Right lobe of liver (tissue), 4 donors: Measurements from ENCODE around the gene PXDN.

Experiments
- POLR2A ChIP-seq: fragments of 450-650 bp; IDR thresholded peaks from one replicate; pipeline ENCODE4 v1.6.1; 2017; ENCODE audit warnings: antibody characterized with exemption, mild to moderate bottlenecking
- TF ChIP-seq, protein P1 (sequence below), 4 donors: fragments of 200-600 bp in 3 of 4; fragments of 450-650 bp in 1 of 4; IDR thresholded peaks; one replicate each; pipeline versions ENCODE4 v1.5.1 to v1.8.0; 2016 to 2022; ENCODE audit warnings: antibody characterized with exemption in 4 of 4, mild to moderate bottlenecking in 2 of 4
- donor health status: DM: no; HTN: no; CAD: no.
- donor health status: DM: no; HTN: no; CAD: no.
- donor health status: DM: no; HTN: yes; CAD: no.

DNA sequence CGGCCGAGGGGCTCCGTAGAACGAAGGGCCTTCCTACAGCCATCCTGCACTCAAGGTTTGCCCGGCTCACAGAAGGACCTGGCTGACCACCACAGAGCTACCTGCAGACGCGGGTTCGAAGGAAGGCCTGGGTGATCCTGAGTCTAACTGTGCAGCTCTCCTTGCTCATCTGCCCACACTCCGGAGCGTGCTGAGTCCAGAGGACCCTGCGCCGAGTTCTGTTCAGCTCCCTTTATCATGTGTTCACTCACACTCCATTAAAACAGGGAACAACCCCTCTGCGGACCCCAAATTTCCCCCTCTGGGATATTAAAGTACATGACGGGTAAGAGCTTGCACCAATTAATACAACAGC, 138.3 kb downstream of the PXDN start:
- TF ChIP-seq, protein P1, sequence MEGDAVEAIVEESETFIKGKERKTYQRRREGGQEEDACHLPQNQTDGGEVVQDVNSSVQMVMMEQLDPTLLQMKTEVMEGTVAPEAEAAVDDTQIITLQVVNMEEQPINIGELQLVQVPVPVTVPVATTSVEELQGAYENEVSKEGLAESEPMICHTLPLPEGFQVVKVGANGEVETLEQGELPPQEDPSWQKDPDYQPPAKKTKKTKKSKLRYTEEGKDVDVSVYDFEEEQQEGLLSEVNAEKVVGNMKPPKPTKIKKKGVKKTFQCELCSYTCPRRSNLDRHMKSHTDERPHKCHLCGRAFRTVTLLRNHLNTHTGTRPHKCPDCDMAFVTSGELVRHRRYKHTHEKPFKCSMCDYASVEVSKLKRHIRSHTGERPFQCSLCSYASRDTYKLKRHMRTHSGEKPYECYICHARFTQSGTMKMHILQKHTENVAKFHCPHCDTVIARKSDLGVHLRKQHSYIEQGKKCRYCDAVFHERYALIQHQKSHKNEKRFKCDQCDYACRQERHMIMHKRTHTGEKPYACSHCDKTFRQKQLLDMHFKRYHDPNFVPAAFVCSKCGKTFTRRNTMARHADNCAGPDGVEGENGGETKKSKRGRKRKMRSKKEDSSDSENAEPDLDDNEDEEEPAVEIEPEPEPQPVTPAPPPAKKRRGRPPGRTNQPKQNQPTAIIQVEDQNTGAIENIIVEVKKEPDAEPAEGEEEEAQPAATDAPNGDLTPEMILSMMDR (IDR thresholded peaks at IDR 0.05), result no peak
- no peak for TF ChIP-seq POLR2A
